ENCODE data around the gene ST8SIA1. TPM values are rescaled to one million over a fixed set of nuclear protein-coding genes. Genes with fewer than 3 reads are reported as not detected.

The ST8SIA1 gene
- total and polyA plus RNA-seq, 2 of the 4 experiments (the other 2 are of a cell fraction), result not detected

- CTCF ChIA-PET, result no interaction called here
- intact Hi-C loops (cut with micrococcal nuclease) (no loop called here), dilution Hi-C loops (cut with HindIII; ENCODE audit: low sequenced_read_pairs, unreplicated experiment) (no loop called here), in situ Hi-C loops (cut with MboI; ENCODE audit: low sequenced_read_pairs) (no loop called here)
- Histone ChIP-seq H2BK5ac (ENCODE audit: low read depth, low read length, poor library complexity, severe bottlenecking) (no peak overlapping the region), H3K27ac (ENCODE audit: insufficient read depth, low read length) (no peak overlapping the region), H2AFZ (replicated peaks; ENCODE audit: low read length, poor library complexity) (no peak overlapping the region), H3K4me1 (ENCODE audit: control insufficient read depth, insufficient read depth, low read length) (no peaks in the 10 kb centered on the region), H2AK5ac (ENCODE audit: low read depth, low read length) (no peak overlapping the region), H3K36me3 (ENCODE audit: control insufficient read depth, insufficient read depth, low read length) (no peaks in the 10 kb centered on the region), H3K9me3 (ENCODE audit: control insufficient read depth, insufficient read depth, low read length) (no peaks in the 10 kb centered on the region), H3K79me1 (ENCODE audit: low read depth in 1 of 2, low read length in 2 of 2) (no peaks in the 10 kb centered on the region), H2BK15ac (ENCODE audit: low read depth, low read length) (no peak overlapping the region), H3K4me2 (ENCODE audit: low read depth, low read length) (no peak overlapping the region), H3K23ac (ENCODE audit: low read depth, low read length) (no peak overlapping the region), H4K8ac (ENCODE audit: low read depth in 2 of 2, low read length in 2 of 2) (no peak overlapping the region), H3K4me3 (ENCODE audit: insufficient read depth, low read depth, low read length) (no peak overlapping the region), H3K9me1 (ENCODE audit: insufficient read depth, low read length) (no peaks in the 10 kb centered on the region), H3K27me3 (ENCODE audit: control insufficient read depth, insufficient read depth, low read length) (no peaks in the 10 kb centered on the region), H4K91ac (ENCODE audit: insufficient read depth, low read depth, low read length) (no peak overlapping the region), H3K14ac (replicated peaks; ENCODE audit: low read depth, low read length) (no peak overlapping the region), H3K56ac (ENCODE audit: extremely low read depth, insufficient read depth, low read length) (no peak overlapping the region), H3K4ac (ENCODE audit: low read depth, low read length) (no peak overlapping the region), H4K20me1 (ENCODE audit: insufficient read depth, low read length) (no peaks in the 10 kb centered on the region), H3K18ac (ENCODE audit: low read depth, low read length) (no peak overlapping the region), H3K9ac (ENCODE audit: low read depth, low read length) (no peak overlapping the region), H2BK120ac (ENCODE audit: low read depth, low read length) (no peak overlapping the region), H4K5ac (ENCODE audit: low read depth, low read length) (no peak overlapping the region), H2BK20ac (ENCODE audit: low read depth, low read length) (no peak overlapping the region), H2AK9ac (replicated peaks; ENCODE audit: low read depth, low read length, poor library complexity) (no peak overlapping the region)
- 0% methylated on average over 1 of the region's 5 CpGs; no CpG with 5 or more reads in 1 of the 2 experiments for WGBS, 2 experiments (ENCODE audit: extremely low coverage in 2 of 2, insufficient read length in 1 of 2)
- ATAC-seq (ENCODE audit: low read depth) (no peak), DNase-seq (no peak)
- TF ChIP-seq MAFK (IDR thresholded peaks at IDR 0.05; ENCODE audit: low read depth, low read length) (no peak), MAZ (IDR thresholded peaks at IDR 0.05; ENCODE audit: borderline replicate concordance, low read depth, low read length) (no peak), USF2 (IDR thresholded peaks at IDR 0.05; ENCODE audit: low read depth, low read length) (no peak), SMC3 (IDR thresholded peaks at IDR 0.05; ENCODE audit: low read depth, low read length) (no peak), CTCF (conservative IDR thresholded peaks at IDR 0.05; ENCODE audit: low read depth, low read length) (no peak), FOS (IDR thresholded peaks at IDR 0.05; ENCODE audit: low read depth, low read length) (no peak), ELK1 (IDR thresholded peaks at IDR 0.05; ENCODE audit: borderline replicate concordance, low read depth, low read length) (no peak), RCOR1 (IDR thresholded peaks at IDR 0.05; ENCODE audit: insufficient replicate concordance, low read length) (no peak), CHD1 (IDR thresholded peaks at IDR 0.05; ENCODE audit: low read depth, low read length) (no peak)
- BruUV-seq (replicated peaks), result no TSS peak
- POLR2A ChIA-PET (ENCODE audit: unreplicated experiment), result no interaction called here
Measured at GRCh38 chr12:22160396-22161003, 174.0 kb downstream of the ST8SIA1 start.
